Tibial artery (tissue), 4 donors: ENCODE data around the gene TBC1D32.
A peak's percentile ranks its signal among the peaks of the same experiment; 100 is the strongest.
"Not testable (repeated sequence)": the region's sequence is repeated elsewhere in the genome, so short reads cannot be mapped to it uniquely, and the experiment has no call there.

Experiments
- DNase-seq, 2 donors: peaks; one replicate each; pipeline ENCODE4 v3.0.0-alpha.2; 2019
- H3K27ac ChIP-seq, 2 donors: fragments of 200-600 bp; sonication (generic) in 1 of 2; 1 replicate in 1 of 2; 2 replicates in 1 of 2; pipeline ENCODE4 v1.5.1; 2018 to 2019; ENCODE audit warnings: mild to moderate bottlenecking in 1 of 2
- H3K27me3 ChIP-seq, 2 donors: fragments of 200-600 bp; sonication (generic) in 1 of 2; one replicate each; pipeline versions ENCODE4 v1.5.1 to v1.6.0; 2016 to 2019
- H3K36me3 ChIP-seq, 3 donors: fragments of 200-600 bp; sonication (generic) in 2 of 3; one replicate each; pipeline ENCODE4 v1.5.1; 2016 to 2019; ENCODE audit warnings: mild to moderate bottlenecking in 2 of 3
- H3K4me1 ChIP-seq, 4 donors: fragments of 200-600 bp; sonication (generic) in 2 of 4; 1 replicate in 3 of 4; 2 replicates in 1 of 4; pipeline ENCODE4 v1.5.1; 2016 to 2019
- H3K4me3 ChIP-seq, 2 donors: fragments of 200-600 bp; sonication (generic) in 1 of 2; 1 replicate in 1 of 2; 2 replicates in 1 of 2; pipeline ENCODE4 v1.5.1; 2018 to 2019; ENCODE audit warnings: mild to moderate bottlenecking in 2 of 2
- H3K9me3 ChIP-seq, 3 donors: fragments of 200-600 bp; sonication (generic) in 1 of 3; one replicate each; pipeline ENCODE4 v1.5.1; 2016 to 2019
- CTCF ChIP-seq, 2 experiments: fragments of 200-600 bp in 1 of 2; fragments of 450-650 bp in 1 of 2; IDR thresholded peaks; one replicate each; pipeline ENCODE4 v1.5.1; 2017 to 2019; ENCODE audit warnings: antibody characterized with exemption in 2 of 2, mild to moderate bottlenecking in 1 of 2, moderate library complexity in 1 of 2
- intact Hi-C: fragments of 100-400 bp; cut with DNase I; formaldehyde crosslinking; loops from one replicate; pipeline ENCODE4 v1.15.0; 2023; ENCODE audit warnings: low total_unique reads

The TBC1D32 gene

GRCh38 chr6:121067381-121067780, 266.9 kb downstream of the TBC1D32 start:
- TF ChIP-seq CTCF (IDR thresholded peaks at IDR 0.05) = no peak
- intact Hi-C loops = no loop called here
- Histone ChIP-seq H3K9me3 (peaks cover 0 to 13% (median 0%) of the 10 kb centered on the region in 3 donors), H3K27me3 (no peaks in the 10 kb centered on the region), H3K36me3 (no peaks in the 10 kb centered on the region), H3K27ac (no peak overlapping the region), H3K4me3 (no peak overlapping the region), H3K4me1 (no peaks in the 10 kb centered on the region)
- no peak for DNase-seq

GRCh38 chr6:121064345-121064744, 269.9 kb downstream of the TBC1D32 start:
- Histone ChIP-seq H3K27ac (no peak overlapping the region), H3K4me1 (no peaks in the 10 kb centered on the region), H3K36me3 (no peaks in the 10 kb centered on the region), H3K9me3 (peaks cover 0 to 13% (median 0%) of the 10 kb centered on the region in 3 donors), H3K27me3 (no peaks in the 10 kb centered on the region), H3K4me3 (no peak overlapping the region)
- no peak for TF ChIP-seq CTCF (IDR thresholded peaks at IDR 0.05)
- DNase-seq = no peak
- intact Hi-C loops = no loop called here

GRCh38 chr6:121055572-121056163, 278.6 kb downstream of the TBC1D32 start:
- TF ChIP-seq CTCF (IDR thresholded peaks at IDR 0.05) = peak; percentile 44 to 63
- intact Hi-C loops = no loop called here
- no peak overlapping the region for H3K4me3 ChIP-seq
- no peak for DNase-seq
- H3K4me1 ChIP-seq = no peaks in the 10 kb centered on the region
- H3K36me3 ChIP-seq = no peaks in the 10 kb centered on the region
- no peak overlapping the region for H3K27ac ChIP-seq
- no peaks in the 10 kb centered on the region for H3K27me3 ChIP-seq
- no peaks in the 10 kb centered on the region for H3K9me3 ChIP-seq

- H3K36me3 ChIP-seq, DNase-seq, intact Hi-C loops, H3K27ac ChIP-seq, H3K27me3 ChIP-seq, H3K4me3 ChIP-seq, H3K4me1 ChIP-seq, H3K9me3 ChIP-seq: not testable (repeated sequence)
Observed at GRCh38 chr6:121048593-121048992, 285.7 kb downstream of the TBC1D32 start.

GRCh38 chr6:121044905-121045304, 289.4 kb downstream of the TBC1D32 start:
- H3K36me3 ChIP-seq, H3K4me3 ChIP-seq, DNase-seq, H3K27me3 ChIP-seq, H3K27ac ChIP-seq, H3K9me3 ChIP-seq, intact Hi-C loops, H3K4me1 ChIP-seq: not testable (repeated sequence)

GRCh38 chr6:121043706-121044105, 290.6 kb downstream of the TBC1D32 start:
- H3K27me3 ChIP-seq, H3K27ac ChIP-seq, H3K36me3 ChIP-seq, H3K4me1 ChIP-seq, H3K4me3 ChIP-seq, DNase-seq, intact Hi-C loops, H3K9me3 ChIP-seq: not testable (repeated sequence)

- H3K36me3 ChIP-seq, H3K4me3 ChIP-seq, H3K27ac ChIP-seq, intact Hi-C loops, H3K27me3 ChIP-seq, DNase-seq, H3K9me3 ChIP-seq, H3K4me1 ChIP-seq: not testable (repeated sequence)
Observed at GRCh38 chr6:121043211-121043610, 291.1 kb downstream of the TBC1D32 start.

- no peak for DNase-seq
- Histone ChIP-seq H3K27me3 (no peaks in the 10 kb centered on the region), H3K27ac (no peak overlapping the region), H3K4me1 (no peaks in the 10 kb centered on the region), H3K36me3 (no peaks in the 10 kb centered on the region), H3K9me3 (no peaks in the 10 kb centered on the region), H3K4me3 (no peak overlapping the region)
- intact Hi-C loops = no loop called here
- TF ChIP-seq CTCF (IDR thresholded peaks at IDR 0.05) = no peak
Observed at GRCh38 chr6:121042766-121043165, 291.5 kb downstream of the TBC1D32 start.
